Transverse colon (tissue), 4 donors: Measurements from ENCODE around the gene UGT2B17.

Experiments
- CTCF ChIP-seq, 5 experiments: fragments of 200-600 bp in 3 of 5; fragments of 450-650 bp in 2 of 5; sonication (generic) in 3 of 5; IDR thresholded peaks; 1 replicate in 2 of 5; 2 replicates in 3 of 5; pipeline ENCODE4 v1.5.1; 2016 to 2017; ENCODE audit warnings: antibody characterized with exemption in 5 of 5, inconsistent platforms in 3 of 5, mild to moderate bottlenecking in 2 of 5, moderate library complexity in 1 of 5
- POLR2A ChIP-seq: fragments of 450-650 bp; IDR thresholded peaks from one replicate; pipeline ENCODE4 v1.6.1; 2016; ENCODE audit warnings: antibody characterized with exemption, mild to moderate bottlenecking, moderate library complexity
- POLR2AphosphoS5 ChIP-seq, 3 donors: sonication (generic); formaldehyde crosslinking; IDR thresholded peaks; one replicate each; pipeline ENCODE4 v1.6.1; 2016; ENCODE audit warnings: antibody characterized with exemption in 3 of 3

- TF ChIP-seq CTCF (IDR thresholded peaks at IDR 0.05) (no peak), POLR2A (no peak), POLR2AphosphoS5 (IDR thresholded peaks at IDR 0.05) (no peak)
Observed at GRCh38 chr4:68577590-68577989, 1.5 kb upstream of the UGT2B17 start.
